NCI-H1930 (cell line): Measurements from ENCODE around the gene BANF2.
"Not testable (repeated sequence)": the region's sequence is repeated elsewhere in the genome, so short reads cannot be mapped to it uniquely, and the experiment has no call there.

Experiments used
- DNase-seq, 2 experiments: peaks; one replicate each; lab custom pipeline; 2025; lab: John Stamatoyannopoulos, UW

BANF2 gene

DNA sequence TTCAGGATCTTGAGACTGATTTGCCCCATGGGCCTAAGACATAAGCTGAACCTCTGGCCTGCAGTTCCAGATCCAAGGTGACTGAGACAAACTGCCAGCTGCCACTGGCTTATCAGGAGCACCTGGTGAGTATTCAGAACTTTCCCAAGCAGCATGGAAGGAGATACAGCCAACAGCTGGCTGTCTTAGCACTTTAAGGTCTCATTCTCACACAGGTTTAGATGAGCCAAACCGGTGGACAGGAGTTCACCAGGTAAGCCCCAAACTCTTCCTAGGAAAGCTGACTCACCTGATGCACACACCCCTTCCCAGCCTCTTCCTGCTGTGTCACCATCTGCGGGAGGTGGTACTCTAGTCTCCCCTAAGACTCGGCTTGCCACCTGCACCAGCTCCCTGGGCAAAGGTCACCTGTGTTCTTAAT, at the start of gene BANF2:
Gene BANF2, plus strand, starts transcription at position 36 of the 421 bp plus-strand sequence. CDS start 25,060 bp downstream, outside the sequence.
- no peak for DNase-seq

DNA sequence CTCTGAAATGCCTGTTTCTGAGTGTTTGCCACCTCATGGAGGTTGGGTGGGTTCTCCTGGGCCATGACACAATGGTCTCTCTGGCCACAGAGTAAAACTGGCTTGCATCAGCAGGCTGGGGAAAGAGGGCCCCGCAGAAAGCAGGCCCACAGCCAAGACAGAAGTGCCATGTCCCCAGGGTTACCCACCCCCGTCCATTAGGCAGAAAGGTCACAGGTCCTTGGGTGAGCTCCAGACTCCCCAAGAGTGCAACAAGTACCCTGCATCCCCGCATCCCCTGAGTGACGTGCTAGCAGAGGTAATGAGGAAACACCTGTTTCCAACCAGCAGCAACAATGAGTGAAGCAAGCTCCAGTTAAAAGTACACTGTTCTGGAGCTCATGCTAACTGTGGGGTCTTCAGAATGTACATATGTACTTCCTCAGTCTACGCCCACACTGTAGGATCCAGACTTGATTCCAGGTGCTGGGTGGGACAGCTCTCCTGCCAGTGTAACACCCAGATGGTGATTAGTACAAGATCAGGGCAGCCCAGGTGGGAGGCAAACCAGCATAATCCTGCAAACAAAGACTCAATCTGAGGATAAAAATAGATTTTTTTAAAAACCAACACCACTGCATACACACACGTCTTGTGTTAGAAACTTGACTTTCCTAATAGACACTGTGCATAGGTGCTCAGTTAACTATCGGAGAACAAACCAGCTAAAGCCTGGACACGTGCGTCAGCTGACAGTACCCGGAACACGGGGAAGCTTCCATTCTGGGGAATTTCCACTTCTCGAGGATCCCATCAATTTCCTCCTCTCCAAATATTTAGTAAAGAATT, 49.3 kb upstream of the BANF2 start:
- DNase-seq, result no peak

DNA sequence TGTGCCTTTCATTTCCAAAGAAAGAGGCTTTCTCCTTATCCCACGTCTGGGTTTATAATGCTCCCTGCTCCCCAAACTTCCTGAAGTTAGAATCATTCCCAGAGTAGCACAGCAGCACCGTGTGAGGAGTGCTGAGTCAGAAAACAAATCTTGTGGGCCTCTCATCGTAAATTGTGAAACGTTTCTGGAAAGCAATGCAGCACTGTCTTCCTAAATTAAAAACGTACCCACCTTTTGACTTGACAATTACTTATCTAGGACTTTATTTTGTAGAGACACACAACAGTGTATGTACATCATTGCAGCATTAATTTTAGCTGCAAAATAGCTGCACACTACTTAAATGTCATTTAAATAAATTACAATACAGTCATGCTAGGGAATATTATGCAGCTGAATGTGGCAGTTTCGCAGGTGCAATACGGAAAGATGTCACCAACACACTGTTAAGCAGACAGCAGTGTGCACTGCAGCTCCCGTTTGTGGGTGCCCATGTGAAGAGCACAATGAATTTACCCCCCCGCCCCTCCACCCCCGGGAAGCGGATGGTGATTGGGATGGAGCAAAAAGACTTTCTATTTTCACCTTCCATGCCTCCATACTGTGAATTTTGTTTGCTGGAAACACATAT, 48.5 kb upstream of the BANF2 start:
- DNase-seq, result no peak

DNA sequence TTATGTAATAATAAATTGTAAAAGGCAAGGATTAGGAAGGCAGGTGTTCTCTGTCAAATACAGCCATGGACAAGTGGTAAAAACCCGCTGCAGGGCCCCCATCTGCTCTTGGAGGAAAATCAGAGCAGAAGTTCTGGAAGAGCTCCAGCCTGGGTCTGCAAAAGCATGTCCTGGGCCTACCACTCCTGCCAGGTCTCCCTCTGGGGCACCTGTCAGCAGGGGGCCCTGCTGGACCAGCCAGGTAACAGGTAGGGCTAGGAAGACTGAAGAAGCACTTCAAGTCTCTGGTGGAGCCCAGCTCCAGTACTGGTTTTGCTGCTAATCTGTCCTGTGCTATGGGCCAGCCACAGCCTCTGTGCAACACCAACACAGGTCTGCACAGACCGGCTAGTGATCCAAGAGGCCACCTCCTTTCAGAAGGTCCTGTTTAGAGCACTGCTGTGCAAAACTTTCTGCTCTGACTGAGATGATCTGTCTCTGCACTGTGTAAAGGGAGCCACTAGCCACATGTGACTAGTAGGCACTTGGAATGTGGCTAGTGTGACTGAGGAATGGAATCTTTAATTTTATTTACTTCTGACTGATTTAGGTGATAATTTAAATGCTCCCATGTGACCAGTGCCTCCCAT, 47.9 kb upstream of the BANF2 start:
- DNase-seq, result no peak

DNA sequence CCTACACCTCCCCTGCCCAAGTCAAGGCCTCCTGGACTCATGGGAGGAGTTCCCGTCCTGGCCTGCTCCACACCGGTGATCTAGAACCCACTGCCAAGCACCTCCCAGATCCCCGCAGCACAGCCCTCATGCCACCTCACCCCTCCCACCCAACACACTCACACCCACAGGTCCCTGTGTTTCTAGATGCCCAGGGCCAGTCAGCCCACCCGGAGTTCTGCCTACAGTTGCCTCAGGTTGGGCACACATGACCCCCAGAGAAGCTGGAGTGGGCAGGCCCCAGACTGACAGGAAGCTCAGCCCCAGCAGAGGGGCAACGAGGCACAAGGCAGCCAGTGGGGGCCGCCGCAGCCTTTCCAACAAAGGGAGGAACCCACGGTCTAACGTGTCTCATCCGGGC, 47.4 kb upstream of the BANF2 start:
- no peak for DNase-seq

DNA sequence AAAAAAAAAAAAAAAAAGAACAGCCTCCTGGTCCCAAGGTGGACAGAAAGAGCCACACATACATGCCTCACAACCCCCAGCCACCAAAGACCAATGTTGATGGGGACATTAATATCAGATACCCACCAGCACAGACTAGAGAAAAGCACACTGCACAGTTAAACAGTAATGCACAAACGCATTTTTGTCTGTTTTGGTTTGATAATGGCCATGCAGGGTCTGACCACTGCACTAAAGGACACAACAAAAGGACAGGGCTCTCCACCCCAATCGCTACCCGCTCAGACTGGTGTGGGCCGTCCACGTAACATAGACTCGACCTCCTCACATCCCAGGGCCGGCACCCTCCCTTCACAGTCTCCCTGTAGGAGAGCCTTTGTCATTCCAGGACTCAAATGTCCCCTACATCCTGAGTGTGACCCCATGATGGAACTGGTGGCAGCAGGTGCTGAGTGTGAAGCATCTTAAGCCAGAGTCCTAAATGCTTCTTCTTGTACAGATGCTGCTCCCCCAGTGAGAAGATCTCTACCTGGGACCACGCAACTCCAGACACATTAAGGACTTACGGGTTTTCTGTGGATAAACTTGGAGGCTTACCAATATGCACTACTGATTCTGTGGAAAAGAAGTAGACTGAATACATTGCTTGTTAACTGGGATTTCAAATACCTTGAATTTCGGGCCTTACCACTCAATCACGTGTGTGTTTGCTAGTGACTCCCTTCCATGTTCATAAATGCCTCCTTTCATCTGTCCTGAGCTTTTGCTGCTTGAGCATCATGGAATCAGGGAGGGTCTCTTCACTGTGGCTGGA, 45.7 kb upstream of the BANF2 start:
- no peak for DNase-seq

DNA sequence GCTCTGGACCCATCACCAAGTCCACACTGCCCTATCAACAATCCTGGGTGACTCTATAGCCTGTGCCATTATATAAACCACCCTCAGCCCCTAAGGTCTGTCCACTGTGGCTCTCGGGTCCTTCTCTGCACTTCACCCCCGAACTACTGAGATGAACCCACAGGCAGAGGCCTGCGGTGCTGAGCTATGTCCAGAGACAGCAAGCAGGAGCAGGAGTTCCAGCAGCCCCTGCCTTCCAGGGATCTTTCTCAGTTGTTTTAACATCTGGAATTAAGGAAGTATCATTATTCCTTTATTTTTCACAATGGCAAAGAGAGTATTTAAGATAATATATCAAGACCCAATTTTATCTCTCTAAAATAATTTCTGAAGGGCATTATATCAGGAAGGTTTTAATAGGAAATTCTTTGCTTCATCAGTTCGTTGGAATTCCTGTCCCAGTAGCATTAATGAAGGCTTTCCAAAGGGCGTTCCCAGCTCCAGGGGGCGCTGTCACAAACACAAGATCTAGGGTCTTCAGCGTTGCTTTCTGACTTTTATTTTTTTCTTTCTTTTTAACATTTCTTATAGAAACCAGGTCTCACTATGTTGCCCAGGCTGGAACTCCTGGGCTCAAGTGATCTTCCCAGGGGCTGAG, 45.0 kb upstream of the BANF2 start:
- DNase-seq, result no peak

DNA sequence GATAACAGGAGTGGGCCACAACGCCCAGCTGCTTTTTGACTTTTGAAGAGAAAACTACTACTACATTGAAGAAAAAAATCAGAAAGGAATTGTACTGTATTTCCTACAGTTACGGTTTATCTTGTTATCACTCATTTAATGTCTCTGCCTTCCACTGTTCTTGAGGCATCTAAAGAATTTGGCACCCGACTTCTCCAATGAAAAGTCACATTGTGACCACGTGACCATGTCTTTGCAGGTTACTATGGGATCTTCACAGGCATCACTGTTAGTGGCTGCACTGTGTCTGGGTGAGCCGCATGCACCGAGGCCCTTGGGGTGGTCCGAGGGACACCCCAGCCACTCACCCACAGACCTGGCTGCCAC, 44.5 kb upstream of the BANF2 start:
- no peak for DNase-seq

DNA sequence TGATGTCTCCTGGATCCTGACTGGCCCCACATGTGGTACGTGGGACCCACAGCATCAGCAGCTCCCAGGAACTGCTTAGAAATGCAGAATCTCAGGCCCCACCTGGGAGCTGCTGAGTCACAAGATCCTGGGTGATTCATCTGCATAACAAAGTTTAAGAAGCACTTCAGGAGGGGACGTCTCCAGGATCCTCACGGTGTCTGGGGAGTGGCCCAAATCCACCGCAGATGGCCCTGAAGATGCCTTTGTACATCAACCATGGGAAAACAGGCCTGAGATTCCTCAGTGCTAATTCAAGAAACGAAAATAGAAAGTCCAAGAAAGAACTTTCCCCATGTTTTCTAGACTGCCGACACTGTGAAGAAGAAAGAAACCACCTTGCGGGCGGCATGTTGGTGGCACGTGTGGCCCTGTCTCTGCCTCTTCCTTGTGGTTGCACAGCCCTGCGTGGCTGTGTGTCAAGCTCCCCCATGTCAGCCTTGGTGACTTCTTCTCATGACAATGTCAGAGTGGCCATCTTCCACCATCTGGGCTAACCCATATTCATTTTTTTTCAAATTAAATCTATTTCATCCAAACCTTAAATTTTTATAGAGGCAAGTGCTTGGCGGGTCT, 43.8 kb upstream of the BANF2 start:
- no peak for DNase-seq

DNA sequence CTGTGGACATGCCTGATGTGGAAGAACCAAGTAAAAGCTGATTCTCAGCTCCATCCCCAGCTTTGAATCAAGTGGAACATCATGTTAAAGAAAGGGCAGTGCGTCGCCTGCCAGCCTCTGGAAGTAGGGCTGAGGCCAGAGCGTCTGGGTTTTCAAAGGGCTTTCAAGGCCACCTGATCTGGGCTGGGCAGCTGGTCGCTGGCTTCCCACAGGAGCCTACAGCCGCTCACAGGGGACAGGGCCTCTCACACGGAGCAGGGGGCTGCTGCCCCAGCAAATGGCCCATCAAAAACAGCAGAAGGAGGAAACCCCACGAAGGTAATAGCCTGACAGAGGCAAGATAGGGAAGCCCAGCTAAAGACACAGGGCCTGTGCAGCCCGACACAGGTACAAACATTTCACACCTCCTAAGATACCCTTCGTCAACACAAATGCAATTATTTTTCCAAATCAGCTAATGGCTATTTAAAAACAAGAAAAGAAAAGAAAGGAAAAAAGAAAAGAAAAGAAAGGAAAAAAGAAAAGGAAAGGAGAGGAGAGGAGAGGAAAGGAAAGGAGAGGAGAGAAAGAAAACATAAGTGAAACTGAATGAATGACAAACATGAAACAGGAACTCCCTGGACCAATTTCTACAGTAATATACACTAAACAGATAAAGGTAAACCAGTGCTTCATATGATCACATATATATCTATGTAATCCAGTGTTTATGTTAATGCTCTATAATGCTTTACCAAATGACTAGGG, 42.5 kb upstream of the BANF2 start:
- DNase-seq, result no peak

DNA sequence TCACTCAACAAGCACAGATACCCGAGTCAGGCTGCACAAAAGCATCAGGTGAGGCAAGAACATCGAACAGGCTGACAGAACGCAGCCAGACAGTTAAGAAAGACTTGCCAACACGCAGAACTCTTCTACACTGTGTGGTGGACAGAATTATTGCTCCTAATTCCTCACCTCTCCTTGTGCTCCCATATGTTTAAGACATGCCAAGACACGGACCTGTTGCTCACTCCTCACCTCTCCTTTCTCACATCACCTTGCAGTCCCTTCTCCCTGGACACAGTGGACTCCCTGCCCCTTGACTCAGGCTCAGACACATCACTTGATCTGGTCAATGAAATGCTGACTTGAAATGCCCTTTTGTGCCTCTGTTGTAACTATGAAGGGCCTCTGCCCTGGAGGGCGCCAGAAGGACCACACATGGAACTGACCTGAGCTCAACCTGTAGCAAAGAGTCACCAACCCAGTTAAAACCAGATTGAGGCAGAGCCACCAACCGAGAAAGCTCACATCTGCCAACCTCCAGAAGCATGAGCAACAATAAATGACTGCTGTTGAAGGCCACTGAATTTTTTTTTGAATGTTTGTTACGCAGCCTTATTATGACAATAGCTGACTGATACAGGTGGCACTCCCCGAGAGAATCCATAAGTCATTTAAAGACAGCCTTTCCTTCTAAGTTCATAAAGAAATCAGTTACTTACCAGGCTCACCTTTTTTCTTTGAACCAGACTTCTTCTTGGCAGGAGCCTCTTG, 41.7 kb upstream of the BANF2 start:
- DNase-seq, result no peak

DNA sequence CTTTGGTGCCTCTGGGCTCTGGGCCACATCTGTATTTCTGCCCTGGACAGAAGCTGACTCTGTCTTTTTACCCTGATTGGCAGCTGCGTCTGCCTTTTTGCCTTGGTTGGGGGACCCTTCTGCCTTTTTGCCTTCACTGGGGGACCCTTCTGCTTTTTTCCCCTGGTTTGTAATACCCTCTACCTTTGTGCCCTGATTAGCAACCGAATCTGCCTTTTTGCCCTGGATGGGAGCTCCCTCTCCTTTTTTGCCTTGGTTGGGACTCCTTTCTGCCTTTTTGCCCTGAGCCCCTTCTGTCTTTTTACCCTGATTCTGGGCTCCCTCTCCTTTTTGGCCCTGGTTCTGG, 41.1 kb upstream of the BANF2 start:
- DNase-seq, result no peak

DNA sequence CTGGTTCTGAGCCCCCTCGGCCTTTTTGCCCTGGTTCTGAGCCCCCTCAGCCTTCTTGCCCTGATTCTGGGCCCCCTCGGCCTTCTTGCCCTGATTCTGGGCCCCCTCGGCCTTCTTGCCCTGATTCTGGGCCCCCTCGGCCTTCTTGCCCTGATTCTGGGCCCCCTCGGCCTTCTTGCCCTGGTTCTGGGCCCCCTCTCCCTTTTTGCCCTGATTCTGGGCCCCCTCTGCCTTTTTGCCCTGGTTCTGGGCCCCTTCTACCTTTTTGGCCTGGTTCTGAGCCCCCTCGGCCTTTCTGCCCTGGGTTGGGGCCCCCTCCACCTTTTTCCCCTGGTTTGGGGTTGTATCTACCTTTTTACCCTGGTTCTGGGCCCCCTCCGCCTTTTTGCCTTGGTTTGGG, 40.4 kb upstream of the BANF2 start:
- not testable (repeated sequence) for DNase-seq

DNA sequence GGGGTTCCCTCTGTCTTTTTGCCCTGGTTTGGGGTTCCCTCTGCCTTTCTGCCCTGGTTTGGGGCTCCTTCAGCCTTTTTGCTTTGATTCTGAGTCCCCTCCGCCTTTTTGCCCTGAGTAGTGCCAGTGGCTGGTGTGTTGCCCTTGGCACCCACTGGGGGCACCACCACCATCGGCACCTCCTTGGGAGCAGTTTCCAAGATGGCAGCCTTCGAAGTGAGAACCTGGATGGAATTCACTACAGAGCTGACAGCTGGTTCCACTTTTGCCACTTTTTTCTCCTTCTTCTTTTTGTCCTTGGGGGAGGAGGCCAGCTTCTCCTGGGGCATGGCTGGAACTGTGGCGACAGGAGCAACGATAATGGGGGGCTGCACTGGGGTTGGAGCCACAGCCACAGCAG, 40.0 kb upstream of the BANF2 start:
- DNase-seq, result no peak

DNA sequence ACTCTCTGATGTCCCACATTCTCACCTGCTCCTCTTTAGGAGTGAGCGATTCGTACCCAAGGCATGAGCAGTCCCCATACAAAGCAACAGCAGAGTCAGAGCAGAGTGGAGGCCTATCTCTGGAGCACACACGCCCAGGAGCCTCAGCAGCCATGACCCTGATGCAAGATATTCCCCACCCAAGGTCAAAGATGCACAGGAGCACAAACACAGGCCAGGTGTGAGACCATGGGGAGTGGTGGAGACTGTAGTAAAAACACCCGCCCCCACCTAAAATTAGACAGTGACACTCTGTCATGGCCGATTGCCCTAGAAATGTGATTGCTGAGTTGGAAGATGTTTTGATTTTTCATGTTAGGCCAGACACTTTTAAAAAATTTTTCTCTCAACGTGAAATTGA, 39.1 kb upstream of the BANF2 start:
- no peak for DNase-seq

DNA sequence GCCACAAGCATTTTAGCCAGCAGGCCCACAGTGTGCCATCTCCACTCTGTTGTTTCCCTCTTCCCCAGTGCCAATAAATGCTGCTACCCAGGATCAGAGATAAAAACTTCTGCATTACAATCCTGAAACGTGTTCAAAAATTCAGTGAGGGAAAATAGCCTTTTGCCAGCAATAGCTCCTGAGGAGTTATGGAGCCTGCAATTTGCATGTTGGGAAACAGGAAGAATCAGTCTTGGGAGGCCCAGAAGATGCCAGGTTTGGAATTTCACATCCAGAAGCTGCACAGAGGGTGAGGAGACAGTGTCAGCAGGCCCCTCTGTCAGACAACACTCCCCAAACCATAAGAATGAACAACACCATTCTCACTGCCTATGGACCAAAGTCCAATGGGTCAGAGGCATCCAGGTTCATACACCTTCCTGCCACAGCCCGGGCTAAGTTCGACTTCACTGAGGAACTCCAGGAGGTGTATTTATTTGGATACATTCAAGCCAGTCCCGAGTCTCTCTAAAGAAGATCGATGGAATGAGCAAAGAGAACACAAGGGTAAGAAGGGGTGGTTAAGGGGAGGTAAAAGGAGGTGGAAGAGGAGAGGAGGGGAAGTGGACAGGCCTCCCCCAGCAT, 38.5 kb upstream of the BANF2 start:
- DNase-seq, result no peak

DNA sequence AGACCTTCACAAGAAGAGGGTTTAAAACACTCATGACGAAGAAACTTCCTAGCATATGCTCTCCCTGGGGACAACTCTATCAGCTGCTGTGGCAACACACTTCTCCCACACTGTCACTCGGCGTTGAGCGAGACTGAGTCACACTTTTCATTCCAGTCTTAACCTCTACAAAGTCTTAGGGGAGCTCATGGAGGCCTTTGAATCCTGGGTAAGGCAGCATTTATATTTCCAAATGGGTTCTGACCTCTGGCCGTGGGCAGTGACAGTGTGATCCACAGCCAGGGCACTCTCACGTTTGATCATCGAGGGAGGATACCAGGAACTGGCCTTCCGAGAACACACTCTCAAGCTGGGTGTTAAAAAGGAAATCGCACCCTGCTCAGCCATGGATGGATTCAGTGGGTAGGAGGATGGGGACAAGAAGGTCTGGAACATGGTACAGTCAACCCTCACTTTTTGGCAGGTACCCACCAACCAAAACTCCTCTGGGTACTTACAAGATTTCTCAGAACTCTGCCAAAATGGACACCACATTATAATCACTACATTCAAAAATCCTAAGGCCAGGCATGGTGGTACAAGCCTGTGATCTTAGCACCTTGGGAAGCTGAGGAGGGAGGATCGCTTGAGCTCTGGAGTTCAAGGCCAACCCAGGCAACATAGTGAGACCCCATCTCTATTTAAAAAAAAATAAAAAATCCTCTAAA, 37.3 kb upstream of the BANF2 start:
- DNase-seq, result no peak

DNA sequence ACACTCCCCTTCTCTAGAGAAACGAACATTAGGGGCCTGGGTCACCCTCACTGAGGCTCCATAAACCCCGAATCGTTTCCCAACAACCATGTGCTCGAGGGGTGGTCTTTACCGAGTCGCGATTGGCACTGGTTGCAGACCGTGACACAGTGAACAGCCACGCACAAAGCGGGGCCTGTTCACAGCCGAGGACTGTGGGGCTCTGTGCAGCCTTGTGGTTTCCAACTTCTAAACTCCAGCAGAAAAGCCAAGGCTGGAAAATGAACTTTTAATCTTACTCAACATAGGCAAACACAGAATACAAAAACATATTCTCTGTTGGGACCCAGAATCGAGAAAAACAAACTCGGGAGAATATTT, 36.7 kb upstream of the BANF2 start:
- no peak for DNase-seq

DNA sequence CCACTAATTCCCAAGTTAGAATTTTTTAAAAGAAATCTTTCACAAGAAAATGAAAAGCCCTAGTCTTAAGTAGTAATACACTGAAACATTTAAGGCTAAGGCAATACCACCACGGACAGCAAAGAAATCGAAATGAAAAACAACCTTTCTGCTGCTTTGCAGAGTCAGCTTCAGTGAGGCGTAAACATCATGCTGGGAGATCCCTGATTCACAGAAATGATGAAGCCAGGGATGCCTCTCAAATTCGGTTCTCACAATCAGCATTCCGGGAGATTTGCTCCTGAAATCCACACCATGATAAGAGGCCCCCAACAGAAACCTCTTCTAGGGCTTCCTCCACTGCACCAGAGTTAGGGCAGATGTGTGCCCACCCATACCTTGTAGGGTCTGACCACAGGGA, 36.3 kb upstream of the BANF2 start:
- DNase-seq, result no peak
